HG03439 (cell line): ENCODE results near the gene CFAP46.
"Not testable (repeated sequence)": the region's sequence is repeated elsewhere in the genome, so short reads cannot be mapped to it uniquely, and the experiment has no call there.

Experiments used
- ATAC-seq: cut with Tn5 transposase; IDR thresholded peaks from one replicate; pipeline ENCODE4 v1.9.1; 2021; ENCODE audit warnings: mild to moderate bottlenecking, moderate library complexity; ENCODE audit not compliant: unreplicated experiment

The CFAP46 gene

DNA sequence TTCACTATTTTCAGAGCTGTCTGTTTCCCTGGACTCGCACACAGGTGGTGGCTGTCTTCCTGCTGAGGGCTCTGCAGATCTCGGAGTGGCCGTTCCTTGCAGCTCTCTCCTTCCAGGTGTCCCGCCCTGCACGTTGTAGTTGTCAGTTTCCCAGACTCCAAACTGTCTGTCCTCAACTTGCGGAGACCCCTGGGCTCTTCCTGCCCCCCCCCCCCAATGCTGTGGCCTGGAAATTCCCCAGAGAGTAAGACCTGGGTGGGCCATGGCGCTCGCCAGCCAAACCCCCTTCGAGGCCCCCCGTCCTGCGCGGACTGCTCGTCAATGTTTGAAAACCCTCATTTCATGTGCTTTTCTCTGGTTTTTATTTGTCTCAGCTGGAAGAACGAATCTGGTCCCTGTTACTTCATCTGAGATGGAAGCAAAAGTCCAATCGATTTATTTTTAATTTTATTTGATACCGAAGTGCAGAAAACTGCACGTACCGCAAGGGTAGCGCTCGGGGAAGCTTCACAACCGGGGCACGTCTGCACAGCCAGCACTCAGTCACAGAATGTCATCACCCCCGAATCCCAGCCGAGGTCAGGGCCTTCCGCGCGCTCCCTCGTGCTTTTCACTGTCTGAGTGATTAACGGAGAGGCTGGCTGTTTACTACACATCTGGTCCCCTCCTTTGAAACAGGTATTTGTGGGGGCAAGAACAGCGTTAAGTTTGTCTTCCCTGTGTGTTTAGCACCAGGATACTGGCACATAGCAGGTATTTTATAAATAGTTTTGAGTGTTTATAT lies 110.0 kb downstream of the CFAP46 start:
- ATAC-seq, result no peak

DNA sequence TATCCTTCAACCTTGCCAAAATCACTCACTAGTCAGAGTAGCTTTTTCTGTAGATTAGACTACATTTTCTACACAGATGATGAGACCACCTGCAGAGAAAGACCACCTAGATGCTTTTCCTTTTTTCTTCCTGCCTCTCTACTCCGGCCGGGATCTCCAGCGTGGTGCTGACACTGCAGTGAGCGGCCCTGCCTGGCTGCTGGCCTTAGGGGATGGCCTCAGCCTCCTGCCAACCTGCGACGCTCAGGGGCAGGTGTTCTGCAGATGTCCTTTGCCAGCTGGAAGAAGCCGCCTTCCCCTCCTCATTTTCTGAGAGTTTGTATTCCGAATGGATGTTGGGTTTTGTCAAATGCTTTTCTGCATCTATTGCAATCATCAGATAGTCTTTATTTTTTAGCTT lies 113.0 kb downstream of the CFAP46 start:
- no peak for ATAC-seq

DNA sequence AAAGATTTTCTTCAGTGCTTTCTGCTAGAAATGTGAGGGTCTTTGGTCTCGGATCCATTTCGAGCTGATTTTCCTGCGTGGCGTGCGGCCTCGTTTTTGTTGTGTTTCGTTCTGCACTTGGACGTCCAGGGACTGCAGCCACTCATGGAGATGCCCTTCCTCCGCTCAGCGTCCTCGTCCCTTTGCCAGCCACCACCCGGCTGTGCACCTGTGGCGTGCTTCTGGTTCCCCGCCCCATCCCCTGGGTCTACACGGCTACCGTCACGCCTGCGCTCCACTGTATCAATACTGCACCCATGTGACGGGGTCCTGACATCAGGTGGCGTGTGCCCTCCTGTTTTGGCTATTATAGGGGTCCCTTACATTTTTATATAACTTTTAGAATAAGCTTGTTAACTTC lies 113.7 kb downstream of the CFAP46 start:
- no peak for ATAC-seq

DNA sequence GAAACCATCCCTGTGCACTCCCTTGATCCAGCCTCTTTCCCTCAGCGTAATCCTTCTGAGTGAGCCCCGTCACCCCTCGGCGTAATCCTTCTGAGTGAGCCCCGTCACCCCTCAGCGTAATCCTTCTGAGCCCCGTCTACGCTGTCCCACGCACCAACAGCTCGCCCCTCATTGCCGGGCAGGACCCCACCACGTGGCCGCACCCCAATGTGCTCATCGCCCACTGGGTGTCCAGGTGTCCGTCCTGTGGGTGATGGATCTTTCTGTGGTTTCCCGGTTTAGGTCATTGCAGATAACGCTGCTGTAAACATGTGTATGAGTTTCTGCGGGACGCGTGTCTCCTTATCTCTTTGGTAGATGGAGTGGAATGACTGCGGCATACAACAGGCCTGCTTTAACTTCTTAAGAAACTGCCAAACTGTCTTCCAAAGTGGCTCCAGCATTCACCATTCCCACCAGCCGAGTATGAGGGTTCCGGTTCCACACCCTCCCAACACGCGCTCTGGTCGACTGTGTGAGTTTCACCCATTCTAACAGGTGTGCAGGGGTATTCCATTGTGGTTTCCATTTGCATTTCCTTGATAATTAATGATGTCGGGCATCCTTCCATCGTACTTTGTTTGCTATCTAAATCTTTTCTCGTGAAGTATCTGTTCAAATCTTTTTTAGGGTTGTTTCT lies 114.4 kb downstream of the CFAP46 start:
- ATAC-seq, result no peak

DNA sequence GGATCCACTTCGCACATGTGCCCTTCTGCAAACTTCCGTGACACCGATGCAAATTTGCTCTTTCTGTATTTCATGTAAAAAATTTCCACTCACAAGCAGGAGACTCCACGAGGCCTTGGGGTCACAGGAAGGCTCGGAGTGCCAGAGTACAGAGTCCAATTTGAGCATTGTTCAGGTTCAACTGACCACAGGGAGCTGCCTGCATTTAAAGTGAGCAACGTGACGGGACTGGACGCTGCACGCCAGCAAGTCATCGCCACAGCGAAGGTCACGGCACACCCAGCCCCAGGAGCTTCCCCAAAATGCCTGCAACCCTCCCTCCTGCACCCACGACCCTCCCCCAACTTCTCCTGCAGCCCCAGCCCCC lies 115.0 kb downstream of the CFAP46 start:
- no peak for ATAC-seq

DNA sequence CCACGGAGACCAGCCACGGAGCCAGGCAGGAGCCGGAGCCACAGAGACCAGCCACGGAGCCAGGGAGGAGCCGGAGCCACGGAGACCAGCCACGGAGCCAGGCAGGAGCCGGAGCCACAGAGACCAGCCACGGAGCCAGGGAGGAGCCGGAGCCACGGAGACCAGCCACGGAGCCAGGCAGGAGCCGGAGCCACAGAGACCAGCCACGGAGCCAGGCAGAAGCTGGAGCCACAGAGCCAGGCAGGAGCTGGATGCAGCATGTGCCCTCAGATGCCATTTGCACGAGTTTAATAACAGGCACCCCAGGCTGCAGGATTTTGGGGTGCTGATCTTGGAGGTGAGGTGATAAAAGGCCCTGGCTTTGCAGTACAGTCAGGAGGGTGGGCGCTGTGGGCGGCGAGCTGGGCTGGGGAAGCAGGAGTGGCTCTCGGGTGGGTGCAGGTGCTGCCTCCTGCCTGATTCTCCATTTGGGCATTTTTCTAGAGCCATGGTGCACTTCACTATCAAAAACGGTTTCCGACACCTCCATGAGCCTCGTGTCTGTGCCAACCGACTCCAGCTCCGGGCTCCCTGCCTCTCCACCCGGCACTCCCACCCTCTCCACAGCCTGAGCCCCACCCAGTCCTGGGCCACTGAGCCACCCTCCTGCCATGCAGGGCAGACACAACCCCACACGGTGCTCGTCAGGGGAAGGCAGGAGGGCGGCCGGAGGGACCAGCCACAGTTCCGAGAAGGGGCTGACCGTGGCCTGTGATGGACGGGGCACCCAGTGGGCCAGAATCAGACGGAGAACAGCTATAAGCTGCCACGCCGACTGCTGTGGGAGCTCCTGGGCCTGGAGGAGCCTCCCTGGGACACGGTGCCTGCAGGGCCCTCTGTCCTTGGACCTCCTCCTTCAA lies 115.6 kb downstream of the CFAP46 start:
- no peak for ATAC-seq

DNA sequence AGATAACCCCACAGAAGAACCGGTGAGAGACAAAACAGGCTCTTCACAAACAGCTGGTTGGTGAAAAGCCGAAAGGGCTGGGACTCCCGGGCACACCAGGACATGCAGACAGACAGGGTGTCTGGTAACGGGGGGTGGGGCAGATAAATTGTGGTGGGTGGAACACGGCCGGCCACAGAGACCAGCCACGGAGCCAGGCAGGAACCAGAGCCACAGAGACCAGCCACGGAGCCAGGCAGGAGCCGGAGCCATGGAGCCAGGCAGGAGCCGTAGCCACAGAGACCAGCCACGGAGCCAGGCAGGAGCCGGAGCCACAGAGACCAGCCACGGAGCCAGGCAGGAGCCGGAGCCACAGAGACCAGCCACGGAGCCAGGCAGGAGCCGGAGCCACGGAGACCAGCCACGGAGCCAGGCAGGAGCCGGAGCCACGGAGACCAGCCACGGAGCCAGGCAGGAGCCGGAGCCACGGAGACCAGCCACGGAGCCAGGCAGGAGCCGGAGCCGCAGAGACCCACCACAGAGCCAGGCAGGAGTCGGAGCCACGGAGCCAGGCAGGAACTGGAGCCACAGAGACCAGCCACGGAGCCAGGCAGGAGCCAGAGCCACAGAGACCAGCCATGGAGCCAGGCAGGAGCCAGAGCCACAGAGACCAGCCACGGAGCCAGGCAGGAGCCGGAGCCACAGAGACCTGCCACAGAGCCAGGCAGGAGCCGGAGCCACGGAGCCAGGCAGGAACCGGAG lies 116.4 kb downstream of the CFAP46 start:
- not testable (repeated sequence) for ATAC-seq

DNA sequence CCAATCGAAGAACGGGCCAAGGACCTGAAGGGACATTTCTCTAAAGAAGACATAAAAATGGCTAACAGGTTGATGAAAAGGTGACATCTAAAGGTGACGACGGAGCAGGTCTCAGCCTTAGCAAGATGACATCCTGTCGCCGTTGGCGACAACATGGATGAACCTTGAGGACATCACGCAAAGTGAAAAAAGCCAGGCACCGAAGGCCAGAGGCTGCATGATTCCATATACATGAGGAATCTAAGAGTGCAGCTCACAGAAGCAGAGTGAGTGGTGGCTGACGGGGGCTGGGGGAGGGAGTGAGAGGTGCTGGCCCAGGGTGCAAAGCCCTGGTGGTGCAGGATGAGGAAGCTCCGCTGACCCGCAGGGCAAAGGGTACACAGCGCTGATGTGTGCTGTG lies 122.3 kb downstream of the CFAP46 start:
- ATAC-seq, result no peak

DNA sequence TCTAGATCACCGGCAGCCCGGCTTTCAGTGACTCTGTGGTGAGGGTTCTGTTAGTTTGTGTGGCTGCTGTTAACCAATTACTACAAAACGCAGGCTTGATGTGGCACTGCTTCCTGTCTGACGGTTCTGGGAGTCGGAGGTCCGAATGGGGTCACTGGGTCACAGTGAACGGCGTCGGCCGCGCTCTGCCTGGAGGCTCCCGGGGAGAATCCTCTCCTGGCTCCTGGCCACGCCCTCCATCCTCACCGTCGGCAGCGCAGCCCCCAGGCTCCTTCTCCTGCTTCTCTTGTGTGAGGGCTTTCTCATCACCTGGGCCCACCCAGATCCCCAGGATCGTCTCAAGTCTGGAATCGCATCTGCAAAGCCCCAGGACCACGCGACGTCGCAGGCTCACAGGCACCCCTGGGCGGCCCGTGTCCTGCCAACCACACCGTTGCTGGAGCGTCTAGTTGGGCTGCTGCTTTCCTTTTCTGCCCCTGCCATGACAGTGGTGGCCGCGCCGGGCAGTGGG lies 124.6 kb downstream of the CFAP46 start:
- ATAC-seq, result no peak

DNA sequence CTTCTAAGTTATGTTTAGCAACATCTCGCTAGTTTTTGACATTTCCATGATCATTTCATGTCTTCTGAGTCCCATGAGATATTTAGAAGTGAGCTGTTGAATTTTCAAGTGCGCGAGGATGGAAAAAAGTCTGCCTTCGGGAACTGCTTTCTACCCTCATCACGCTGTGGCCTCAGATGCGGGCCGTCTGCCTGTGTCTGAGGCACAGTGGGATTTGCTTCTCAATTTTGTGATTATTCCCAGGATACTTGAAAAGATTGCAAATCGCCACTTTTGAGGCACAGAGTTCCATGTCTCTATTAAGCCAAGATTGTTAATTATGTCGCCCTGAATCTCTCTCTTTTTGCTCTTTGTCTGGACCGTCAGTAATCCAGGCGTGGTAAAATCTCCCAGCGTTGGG lies 125.7 kb downstream of the CFAP46 start:
- no peak for ATAC-seq

DNA sequence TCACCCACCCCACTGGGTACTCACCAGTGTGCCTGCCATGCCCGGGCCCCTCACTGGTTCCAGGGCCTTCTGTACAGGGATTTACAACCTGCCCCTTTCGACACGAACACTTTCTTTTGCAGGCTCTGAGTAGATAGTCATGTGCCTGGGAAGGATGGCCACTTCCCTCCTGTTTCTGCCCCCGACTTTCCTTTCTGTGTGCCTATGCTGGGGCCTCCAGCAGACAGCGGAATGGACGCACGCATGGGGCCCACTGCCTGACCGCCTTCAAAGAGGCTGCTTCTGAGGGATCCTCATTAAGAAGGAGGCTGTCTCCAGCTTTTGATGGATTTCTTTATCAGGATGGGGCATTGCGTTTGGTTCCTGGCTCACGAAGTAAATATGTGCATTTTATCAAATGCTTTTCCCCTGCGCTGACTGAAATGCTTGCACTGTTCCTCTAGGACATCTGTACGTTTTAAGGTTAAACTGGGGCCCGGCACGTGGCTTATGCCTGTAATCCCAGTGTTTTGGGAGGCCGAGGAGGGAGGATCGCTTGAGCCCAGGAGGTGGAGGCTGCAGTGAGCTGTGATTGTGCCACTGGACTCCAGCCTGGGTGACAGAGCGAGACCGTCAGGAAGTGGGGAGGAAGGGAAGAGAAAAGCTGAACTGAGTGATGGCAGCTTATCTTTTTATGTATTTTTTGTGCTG lies 127.1 kb downstream of the CFAP46 start:
- no peak for ATAC-seq

DNA sequence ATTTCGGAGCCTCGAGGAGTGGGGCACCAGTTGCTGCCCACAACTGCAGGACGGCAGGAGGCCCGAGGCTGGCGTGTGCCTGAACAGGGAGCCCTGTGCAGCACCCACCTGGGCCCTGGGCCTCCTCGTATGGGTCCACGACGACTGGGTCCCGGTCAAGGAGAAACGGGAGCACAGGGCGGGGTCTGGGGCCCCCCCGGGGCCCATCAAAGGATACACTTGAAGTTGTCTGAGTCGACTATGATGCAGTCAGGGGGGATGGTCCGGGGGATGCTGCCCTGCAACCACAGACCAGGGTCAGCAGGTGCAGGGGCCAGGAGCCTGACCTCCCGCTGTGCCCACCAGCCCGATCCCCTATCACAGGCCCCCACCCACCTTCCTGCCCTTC lies 127.9 kb downstream of the CFAP46 start:
- ATAC-seq, result no peak

DNA sequence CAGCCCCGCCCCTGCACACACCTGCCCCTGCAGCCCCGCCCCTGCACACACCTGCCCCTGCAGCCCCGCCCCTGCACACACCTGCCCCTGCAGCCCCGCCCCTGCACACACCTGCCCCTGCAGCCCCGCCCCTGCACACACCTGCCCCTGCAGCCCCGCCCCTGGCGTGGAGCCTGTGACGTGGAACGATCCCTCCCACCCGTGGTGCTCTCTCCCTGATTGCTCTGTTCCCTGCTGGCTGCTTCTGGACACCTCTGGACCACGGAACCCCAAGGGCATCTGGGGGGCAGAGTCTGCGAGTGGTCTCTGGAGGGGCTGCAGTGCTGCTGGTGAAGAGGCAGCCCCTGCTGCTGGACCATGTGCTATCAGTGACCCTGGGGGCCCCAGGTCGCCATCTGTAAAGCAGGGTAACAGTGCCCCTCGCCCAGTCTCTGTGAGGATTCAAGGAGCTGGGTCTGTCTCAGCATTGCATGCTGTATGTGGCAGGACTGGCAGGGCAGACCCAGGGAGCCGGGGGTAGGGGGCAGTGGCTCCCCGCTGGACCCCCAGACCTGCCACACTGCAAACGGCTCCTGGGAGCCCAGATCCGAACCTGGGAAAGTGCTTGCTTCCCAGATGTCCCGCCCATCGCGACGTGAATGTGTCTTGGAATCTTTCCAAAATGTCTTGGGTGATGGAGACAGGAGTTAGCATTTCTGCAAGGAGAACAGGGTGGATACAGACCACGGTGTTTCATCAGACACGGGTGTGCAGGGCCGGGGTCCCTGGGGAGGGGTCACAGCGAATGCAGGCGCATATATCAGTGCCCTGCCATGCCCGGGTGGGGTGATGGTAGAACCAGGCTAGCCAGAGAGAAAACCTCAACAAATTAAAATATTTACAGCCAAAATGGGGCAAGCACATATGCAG lies 128.6 kb downstream of the CFAP46 start:
- no peak for ATAC-seq

DNA sequence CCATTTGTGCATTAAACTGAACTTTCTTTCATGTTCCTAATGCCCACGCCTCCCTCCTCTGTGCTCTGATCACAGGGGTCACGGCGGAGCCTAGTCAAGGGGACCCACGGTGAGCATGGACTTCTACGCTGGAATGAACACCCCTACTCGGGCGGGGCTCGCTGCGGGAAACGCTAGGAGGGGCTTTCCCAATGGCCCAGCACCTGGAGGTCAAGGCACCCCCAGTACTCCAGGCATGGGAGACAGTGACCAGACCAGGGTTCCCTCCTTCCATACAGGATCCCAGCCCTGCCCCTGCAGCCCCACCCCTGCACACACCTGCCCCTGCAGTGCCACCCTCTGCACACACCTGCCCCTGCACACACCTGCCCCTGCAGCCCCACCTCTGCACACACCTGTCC lies 129.4 kb downstream of the CFAP46 start:
- no peak for ATAC-seq

DNA sequence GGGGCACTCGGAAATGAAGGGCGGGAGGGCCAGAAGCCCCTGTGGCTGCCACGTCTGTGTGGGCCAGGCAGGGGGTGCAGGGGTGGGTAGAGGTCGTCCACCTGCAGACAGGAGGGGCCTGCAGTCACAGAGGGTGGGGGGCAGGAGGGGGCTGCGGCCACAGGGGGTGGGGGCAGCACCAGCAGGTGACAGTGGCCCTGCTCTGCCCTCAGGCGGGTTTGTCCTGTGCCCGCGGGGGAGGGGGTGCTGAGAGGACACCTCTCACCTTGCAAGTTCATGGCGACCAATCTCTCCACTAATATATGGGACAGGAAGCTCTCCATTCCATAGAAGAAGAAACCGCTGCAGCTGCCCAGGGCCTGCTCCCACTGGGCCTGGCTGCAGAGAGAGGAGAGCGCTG lies 129.8 kb downstream of the CFAP46 start:
- no peak for ATAC-seq

DNA sequence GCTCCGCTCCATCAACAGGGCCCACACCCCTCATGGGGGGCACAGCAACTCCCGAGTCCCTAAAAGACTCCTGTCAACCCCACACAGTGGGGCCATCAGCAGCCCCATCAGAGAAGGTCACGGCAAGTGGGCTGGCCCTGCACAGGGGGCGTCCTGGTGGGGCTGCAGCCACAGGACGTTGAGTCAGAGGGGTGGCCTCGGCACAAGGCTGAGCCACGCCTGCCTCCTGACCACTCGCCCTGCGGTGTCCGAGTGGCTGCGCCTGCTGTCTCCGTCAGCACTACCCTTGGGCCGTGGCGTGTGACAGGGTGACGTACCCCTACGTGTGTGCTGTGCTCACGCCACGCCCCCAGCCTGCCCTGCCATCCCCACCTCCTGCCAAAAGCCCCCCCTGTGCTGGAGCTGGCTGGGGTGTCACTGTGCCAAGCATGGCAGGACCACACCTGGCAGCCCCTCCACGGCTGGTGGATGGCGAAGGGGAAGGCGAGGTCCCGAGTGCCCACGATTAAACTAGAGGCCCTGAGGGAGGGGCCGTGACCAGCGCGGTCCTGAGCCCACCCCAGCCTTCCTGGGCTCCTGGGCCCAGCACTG lies 130.4 kb downstream of the CFAP46 start:
- ATAC-seq, result no peak

DNA sequence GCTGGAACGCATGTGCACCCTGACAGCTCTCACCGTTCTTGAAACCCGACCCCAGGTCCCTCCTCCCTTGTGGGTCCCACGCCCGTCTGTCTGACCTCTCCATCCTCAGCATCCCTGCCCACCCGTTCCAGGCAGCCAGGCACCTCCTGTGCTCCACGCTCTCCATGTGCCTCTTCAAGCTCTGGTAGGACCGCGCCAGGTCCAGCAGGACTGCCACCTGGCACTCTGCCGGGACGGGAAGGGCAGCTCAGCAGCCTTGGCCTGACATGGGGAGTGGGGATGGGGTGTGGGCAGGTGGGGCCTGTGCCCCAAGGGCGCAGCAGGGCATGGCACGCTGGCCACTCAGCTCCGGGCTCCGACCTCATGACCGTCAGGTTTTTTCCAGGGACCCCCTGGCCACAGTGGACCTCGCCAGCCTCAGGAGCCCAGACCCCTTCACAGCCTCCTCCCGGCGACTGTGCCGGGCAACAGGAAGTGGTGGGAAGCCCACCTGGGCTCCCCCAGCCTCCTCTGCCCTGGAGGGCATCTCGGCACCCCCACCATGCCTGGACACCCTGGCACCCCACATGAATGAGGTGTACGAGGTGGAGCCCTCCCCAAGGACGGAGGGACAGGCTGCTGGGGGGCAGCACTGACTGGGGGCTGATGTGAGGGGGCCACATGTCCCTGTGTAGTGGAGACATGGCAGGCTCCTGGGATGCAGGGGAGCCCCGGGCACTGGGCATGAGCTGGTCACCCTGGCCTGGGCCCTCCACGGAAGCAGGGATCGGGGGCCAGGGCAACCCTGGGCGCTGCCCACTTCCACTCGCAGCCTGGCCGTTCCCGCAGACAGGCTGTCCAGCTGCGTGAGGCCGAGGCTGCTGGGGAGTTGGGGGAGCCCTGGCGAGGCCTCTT lies 131.3 kb downstream of the CFAP46 start:
- ATAC-seq, result no peak
